Mesenchymal stem cell (in vitro differentiated cells and primary cell): ENCODE results near the gene PDZRN3.

Experiments
- DNase-seq: peaks from one replicate; pipeline ENCODE4 v3.0.0-alpha.2; 2013
- H2AFZ ChIP-seq: one replicate; pipeline ENCODE4 v1.6.1; 2013; ENCODE audit warnings: low read depth, mild to moderate bottlenecking, control low read depth, inconsistent platforms, low read length, moderate library complexity
- H2AK5ac ChIP-seq: 2 replicates; pipeline ENCODE4 v1.6.1; 2013; ENCODE audit warnings: low read length, moderate library complexity, mild to moderate bottlenecking, inconsistent platforms; ENCODE audit not compliant: severe bottlenecking
- H2BK120ac ChIP-seq: one replicate; pipeline ENCODE4 v1.6.1; 2013; ENCODE audit warnings: low read depth, mild to moderate bottlenecking, inconsistent platforms, low read length, moderate library complexity
- H2BK12ac ChIP-seq, 2 experiments: one replicate each; pipeline ENCODE4 v1.6.1; 2013; ENCODE audit warnings: inconsistent platforms in 2 of 2, low read length in 2 of 2, mild to moderate bottlenecking in 2 of 2, moderate library complexity in 2 of 2, control low read depth in 1 of 2
- H2BK15ac ChIP-seq: one replicate; pipeline ENCODE4 v1.6.1; 2013; ENCODE audit warnings: mild to moderate bottlenecking, low read depth, inconsistent platforms; ENCODE audit not compliant: poor library complexity, severe bottlenecking
- H2BK5ac ChIP-seq: 2 replicates; pipeline ENCODE4 v1.6.1; 2013; ENCODE audit warnings: low read depth, mild to moderate bottlenecking, low read length, control low read depth, inconsistent platforms; ENCODE audit not compliant: poor library complexity, severe bottlenecking
- H3K14ac ChIP-seq, 2 experiments: one replicate each; pipeline ENCODE4 v1.6.1; 2013; ENCODE audit warnings: inconsistent platforms in 2 of 2, low read length in 2 of 2, control low read depth in 1 of 2, mild to moderate bottlenecking in 1 of 2, moderate library complexity in 1 of 2
- H3K18ac ChIP-seq, 2 experiments: one replicate each; pipeline ENCODE4 v1.6.1; 2013; ENCODE audit warnings: inconsistent platforms in 2 of 2, low read length in 2 of 2, control low read depth in 1 of 2, low read depth in 1 of 2, mild to moderate bottlenecking in 1 of 2
- H3K23ac ChIP-seq, 2 experiments: one replicate each; pipeline ENCODE4 v1.6.1; 2013; ENCODE audit warnings: inconsistent platforms in 2 of 2, low read length in 2 of 2, mild to moderate bottlenecking in 2 of 2, moderate library complexity in 2 of 2, control low read depth in 1 of 2
- H3K27ac ChIP-seq: 2 replicates; pipeline ENCODE4 v1.5.1; 2013; ENCODE audit warnings: mild to moderate bottlenecking, moderate library complexity, low read length, control low read depth, inconsistent platforms; ENCODE audit not compliant: poor library complexity, severe bottlenecking
- H3K27me3 ChIP-seq, 2 experiments: 2 replicates each; pipeline versions ENCODE4 v1.6.1 to v1.7.0; 2013; ENCODE audit warnings: low read length in 2 of 2, mild to moderate bottlenecking in 2 of 2, moderate library complexity in 2 of 2, control low read depth in 1 of 2, inconsistent platforms in 1 of 2; ENCODE audit not compliant: control insufficient read depth in 1 of 2, insufficient read depth in 1 of 2
- H3K36me3 ChIP-seq, 2 experiments: 2 replicates each; pipeline versions ENCODE4 v1.6.1 to v1.7.0; 2013; ENCODE audit warnings: low read length in 2 of 2, control low read depth in 1 of 2, inconsistent platforms in 1 of 2, low read depth in 1 of 2, mild to moderate bottlenecking in 1 of 2; ENCODE audit not compliant: insufficient read depth in 2 of 2, control insufficient read depth in 1 of 2
- H3K4ac ChIP-seq, 2 experiments: one replicate each; pipeline ENCODE4 v1.6.1; 2013; ENCODE audit warnings: inconsistent platforms in 2 of 2, low read length in 2 of 2, mild to moderate bottlenecking in 2 of 2, moderate library complexity in 2 of 2, control low read depth in 1 of 2, low read depth in 1 of 2
- H3K4me1 ChIP-seq: 2 replicates; pipeline ENCODE4 v1.6.1; 2013; ENCODE audit warnings: low read depth, low read length, control low read depth; ENCODE audit not compliant: control insufficient read depth, insufficient read depth
- H3K4me2 ChIP-seq: 2 replicates; pipeline ENCODE4 v1.6.1; 2013; ENCODE audit warnings: low read length, mild to moderate bottlenecking, inconsistent platforms; ENCODE audit not compliant: poor library complexity, severe bottlenecking
- H3K4me3 ChIP-seq, 2 experiments: 2 replicates each; pipeline versions ENCODE4 v1.5.1 to v1.7.0; 2013; ENCODE audit warnings: low read length in 2 of 2, mild to moderate bottlenecking in 2 of 2, control low read depth in 1 of 2, low read depth in 1 of 2; ENCODE audit not compliant: insufficient read depth in 1 of 2
- H3K79me1 ChIP-seq: replicated peaks from 2 replicates; pipeline ENCODE4 v1.6.1; 2013; ENCODE audit warnings: mild to moderate bottlenecking, control low read depth, low read length, inconsistent platforms; ENCODE audit not compliant: poor library complexity, severe bottlenecking
- H3K9ac ChIP-seq: 2 replicates; pipeline ENCODE4 v1.7.0; 2013; ENCODE audit warnings: mild to moderate bottlenecking, low read length, moderate library complexity
- H3K9me3 ChIP-seq: 2 replicates; pipeline ENCODE4 v1.7.0; 2013; ENCODE audit warnings: mild to moderate bottlenecking, low read length; ENCODE audit not compliant: control insufficient read depth
- H4K8ac ChIP-seq: one replicate; pipeline ENCODE4 v1.6.1; 2013; ENCODE audit warnings: inconsistent platforms, mild to moderate bottlenecking, low read length, moderate library complexity
- H4K91ac ChIP-seq: one replicate; pipeline ENCODE4 v1.6.1; 2013; ENCODE audit warnings: mild to moderate bottlenecking, low read length, inconsistent platforms
- WGBS: methylation state at CpG from one replicate; pipeline ENCODE4 v1.1.7; 2013; ENCODE audit warnings: mixed read lengths; 5-methylcytosine and 5-hydroxymethylcytosine counted together

Gene PDZRN3

DNA sequence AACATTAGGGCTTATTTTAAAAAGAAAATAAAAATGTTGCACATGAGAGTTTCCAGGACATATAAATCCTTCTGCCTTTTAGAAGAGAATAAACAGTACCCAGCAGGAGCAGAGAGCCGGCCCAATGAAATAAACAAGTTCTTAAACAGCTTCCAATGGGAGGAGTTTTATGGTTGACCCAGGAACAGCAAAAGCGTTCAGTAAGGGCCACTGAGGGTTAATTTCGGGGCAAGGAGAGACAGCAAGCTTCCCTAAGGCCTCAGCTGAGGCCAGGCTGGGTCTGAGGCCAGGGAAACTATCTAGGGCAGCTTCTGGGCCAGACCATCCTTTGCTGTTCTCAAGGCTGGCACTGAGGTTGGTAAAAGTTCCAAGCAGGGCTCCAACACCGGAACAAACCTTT, 3.4 kb downstream of the PDZRN3 start:
- Histone ChIP-seq H3K4me1 (peaks cover 19% of the 10 kb centered on the region), H3K27me3 (no peaks in the 10 kb centered on the region), H3K4me2 (peak overlapping the region; percentile 41), H3K4ac (no peak overlapping the region), H3K23ac (no peak overlapping the region), H3K79me1 (peaks cover 4% of the 10 kb centered on the region), H3K36me3 (peaks cover 4 to 17% of the 10 kb centered on the region in 2 experiments), H3K9me3 (no peaks in the 10 kb centered on the region), H2BK5ac (no peak overlapping the region), H3K18ac (peak overlapping the region; percentile 61 to 89), H2BK120ac (no peak overlapping the region), H4K8ac (no peak overlapping the region), H3K9ac (peak overlapping the region; percentile 93), H2BK15ac (no peak overlapping the region), H4K91ac (no peak overlapping the region), H3K14ac (no peak overlapping the region), H2AK5ac (no peak overlapping the region), H2AFZ (no peak overlapping the region), H3K4me3 (peak overlapping the region in 1 of 2 experiments; percentile 92), H3K27ac (peak overlapping the region; percentile 55), H2BK12ac (peak overlapping the region in 1 of 2 experiments; percentile 89)
- 4% methylated on average over 3 of the region's 4 CpGs for WGBS
- peak; percentile 45 for DNase-seq

GRCh38 chr3:73618461-73618860, 6.3 kb downstream of the PDZRN3 start:
- no peak overlapping the region for H4K8ac ChIP-seq
- no peak overlapping the region for H3K4ac ChIP-seq
- H3K23ac ChIP-seq = no peak overlapping the region
- peaks cover 4% of the 10 kb centered on the region for H3K79me1 ChIP-seq
- H2BK5ac ChIP-seq = no peak overlapping the region
- H3K27ac ChIP-seq = no peak overlapping the region
- H3K14ac ChIP-seq = no peak overlapping the region
- H3K27me3 ChIP-seq = no peaks in the 10 kb centered on the region
- peaks cover 0 to 23% of the 10 kb centered on the region in 2 experiments for H3K36me3 ChIP-seq
- H2BK120ac ChIP-seq = no peak overlapping the region
- peaks cover 8% of the 10 kb centered on the region for H3K4me1 ChIP-seq
- H3K4me2 ChIP-seq = no peak overlapping the region
- no peaks in the 10 kb centered on the region for H3K9me3 ChIP-seq
- no peak overlapping the region for H3K4me3 ChIP-seq
- no peak overlapping the region for H2AK5ac ChIP-seq
- no peak for DNase-seq
- no peak overlapping the region for H3K18ac ChIP-seq
- no peak overlapping the region for H4K91ac ChIP-seq
- H2AFZ ChIP-seq = no peak overlapping the region
- H2BK15ac ChIP-seq = no peak overlapping the region
- H2BK12ac ChIP-seq = no peak overlapping the region
- H3K9ac ChIP-seq = no peak overlapping the region
- 48% methylated on average over 2 of the region's 2 CpGs for WGBS

GRCh38 chr3:73616056-73616455, 8.7 kb downstream of the PDZRN3 start:
- H3K23ac ChIP-seq = no peak overlapping the region
- H3K27ac ChIP-seq = no peak overlapping the region
- no peak overlapping the region for H3K4me2 ChIP-seq
- no peak overlapping the region for H2BK120ac ChIP-seq
- DNase-seq = no peak
- no peak overlapping the region for H3K14ac ChIP-seq
- no peaks in the 10 kb centered on the region for H3K27me3 ChIP-seq
- H2BK12ac ChIP-seq = no peak overlapping the region
- 98% methylated on average over 3 of the region's 3 CpGs for WGBS
- H3K18ac ChIP-seq = no peak overlapping the region
- H2BK15ac ChIP-seq = no peak overlapping the region
- no peak overlapping the region for H3K4ac ChIP-seq
- H2AK5ac ChIP-seq = no peak overlapping the region
- H3K36me3 ChIP-seq = peaks cover 0 to 23% of the 10 kb centered on the region in 2 experiments
- H3K9me3 ChIP-seq = no peaks in the 10 kb centered on the region
- H3K4me1 ChIP-seq = no peaks in the 10 kb centered on the region
- H4K91ac ChIP-seq = no peak overlapping the region
- H3K4me3 ChIP-seq = no peak overlapping the region
- no peak overlapping the region for H3K9ac ChIP-seq
- no peak overlapping the region for H2BK5ac ChIP-seq
- no peak overlapping the region for H2AFZ ChIP-seq
- H3K79me1 ChIP-seq = peaks cover 4% of the 10 kb centered on the region
- no peak overlapping the region for H4K8ac ChIP-seq

- Histone ChIP-seq H3K18ac (no peak overlapping the region), H2BK5ac (no peak overlapping the region), H3K4ac (no peak overlapping the region), H3K4me3 (no peak overlapping the region), H3K27ac (no peak overlapping the region), H4K91ac (no peak overlapping the region), H2BK12ac (peak overlapping the region in 1 of 2 experiments; percentile 13), H3K14ac (no peak overlapping the region), H2AK5ac (no peak overlapping the region), H3K4me2 (no peak overlapping the region), H3K79me1 (no peaks in the 10 kb centered on the region), H4K8ac (no peak overlapping the region), H3K9me3 (no peaks in the 10 kb centered on the region), H2AFZ (no peak overlapping the region), H3K9ac (peak overlapping the region; percentile 5), H3K4me1 (no peaks in the 10 kb centered on the region), H2BK120ac (no peak overlapping the region), H3K23ac (no peak overlapping the region), H3K27me3 (no peaks in the 10 kb centered on the region), H2BK15ac (no peak overlapping the region), H3K36me3 (peaks cover 0 to 11% of the 10 kb centered on the region in 2 experiments)
- 86% methylated on average over 1 of the region's 2 CpGs for WGBS
- DNase-seq = peak; percentile 82
Measured at GRCh38 chr3:73614419-73614818, 10.3 kb downstream of the PDZRN3 start.
